Heart left ventricle (tissue), 13 donors: ENCODE data around the gene PIP5K1C.

Experiments
- CTCF ChIP-seq, 12 donors: fragments of 200-600 bp; sonication (generic) in 4 of 12; IDR thresholded peaks; one replicate each; pipeline versions ENCODE4 v1.5.0 to v1.8.0; 2018 to 2022; ENCODE audit warnings: antibody characterized with exemption in 12 of 12, mild to moderate bottlenecking in 5 of 12
- POLR2A ChIP-seq, 2 donors: fragments of 450-650 bp; IDR thresholded peaks; one replicate each; pipeline ENCODE4 v1.6.1; 2017; ENCODE audit warnings: antibody characterized with exemption in 2 of 2, mild to moderate bottlenecking in 2 of 2, moderate library complexity in 2 of 2
- donor health status: ischemic (EF 13 %, LVEDD 7.1; RV severe dilation, severe dysfunction).
- donor health status: DM: no; HTN: yes; CAD: no.
- donor health status: DM: no; HTN: no; CAD: no.
- donor health status: ischemic (EF 25% LVEDD 6.9; RV normal size, moderate dysfunction).
- donor health status: ischemic (EF 25% LVEDD 5.7; RV mildly dilated, moderate dysfunction).
- donor health status: ischemic (EF 35%, LVEDD 5.7; RV mildly dilated, moderate dysfunction).
- donor health status: nonischemic (EF 11% LVEDD 7.7; RV severe dilation, severe dysfunction).
- donor health status: DM: yes; HTN: yes; CAD: no.
- donor health status: PGD.
- donor health status: ischemic (EF 29% LVEDD 5.4; RV normal size, mild dysfunction).
- donor health status: nonischemic (EF 23%, LVEDD 6.1; RV moderate dilation, normal function).

- TF ChIP-seq CTCF (IDR thresholded peaks at IDR 0.05) (no peak), POLR2A (IDR thresholded peaks at IDR 0.05) (no peak)
These were observed 94.9 kb downstream of the PIP5K1C start for GRCh38 chr19:3605361-3605760.
